ENCODE measurements around the gene ARHGAP29. TPM values are rescaled to one million over a fixed set of nuclear protein-coding genes. Genes with fewer than 3 reads are reported as not detected.

ARHGAP29 gene
- polyA plus RNA-seq, 3 donors = 0.69 to 0.98 (median 0.81) TPM

GRCh38 chr1:94209425-94209824, 28.0 kb downstream of the ARHGAP29 start:
- Mint-ChIP-seq H3K27me3 (ENCODE audit: low read depth in 3 of 3) (peaks cover 2 to 10% (median 5%) of the 10 kb centered on the region in 3 donors), H3K4me1 (no peaks in the 10 kb centered on the region), H3K9me3 (peaks cover 0 to 11% (median 2%) of the 10 kb centered on the region in 7 donors), H3K4me3 (no peak overlapping the region), H3K36me3 (no peaks in the 10 kb centered on the region), H3K27ac (no peak overlapping the region)
- H3K27me3 ChIP-seq (ENCODE audit: control insufficient read depth in 2 of 2, insufficient read depth in 2 of 2, low read length in 2 of 2) = peaks cover 0 to 6% of the 10 kb centered on the region in 2 donors
- H3K4me2 ChIP-seq (replicated peaks; ENCODE audit: extremely low read depth, low read length, poor library complexity, severe bottlenecking) = no peak overlapping the region
- H3K9me3 ChIP-seq (replicated peaks in 1 of 2; ENCODE audit: control insufficient read depth in 1 of 2, insufficient read depth in 1 of 2, low read length in 2 of 2) = peaks cover 2 to 7% of the 10 kb centered on the region in 2 donors
- H4K20me1 ChIP-seq (ENCODE audit: insufficient read depth, low read length) = no peaks in the 10 kb centered on the region
- intact Hi-C loops (cut with micrococcal nuclease) = no loop called here
- TF ChIP-seq, protein P1, sequence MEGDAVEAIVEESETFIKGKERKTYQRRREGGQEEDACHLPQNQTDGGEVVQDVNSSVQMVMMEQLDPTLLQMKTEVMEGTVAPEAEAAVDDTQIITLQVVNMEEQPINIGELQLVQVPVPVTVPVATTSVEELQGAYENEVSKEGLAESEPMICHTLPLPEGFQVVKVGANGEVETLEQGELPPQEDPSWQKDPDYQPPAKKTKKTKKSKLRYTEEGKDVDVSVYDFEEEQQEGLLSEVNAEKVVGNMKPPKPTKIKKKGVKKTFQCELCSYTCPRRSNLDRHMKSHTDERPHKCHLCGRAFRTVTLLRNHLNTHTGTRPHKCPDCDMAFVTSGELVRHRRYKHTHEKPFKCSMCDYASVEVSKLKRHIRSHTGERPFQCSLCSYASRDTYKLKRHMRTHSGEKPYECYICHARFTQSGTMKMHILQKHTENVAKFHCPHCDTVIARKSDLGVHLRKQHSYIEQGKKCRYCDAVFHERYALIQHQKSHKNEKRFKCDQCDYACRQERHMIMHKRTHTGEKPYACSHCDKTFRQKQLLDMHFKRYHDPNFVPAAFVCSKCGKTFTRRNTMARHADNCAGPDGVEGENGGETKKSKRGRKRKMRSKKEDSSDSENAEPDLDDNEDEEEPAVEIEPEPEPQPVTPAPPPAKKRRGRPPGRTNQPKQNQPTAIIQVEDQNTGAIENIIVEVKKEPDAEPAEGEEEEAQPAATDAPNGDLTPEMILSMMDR (IDR thresholded peaks at IDR 0.05) = no peak
- no peak for DNase-seq
- no peak overlapping the region for H3K9ac ChIP-seq (ENCODE audit: insufficient read depth, low read length, poor library complexity, severe bottlenecking)
- H3K4me1 ChIP-seq (ENCODE audit: control insufficient read depth in 1 of 2, insufficient read depth in 2 of 2, low read length in 2 of 2) = no peaks in the 10 kb centered on the region
- H2AFZ ChIP-seq (ENCODE audit: insufficient read depth, low read depth, low read length, poor library complexity, severe bottlenecking) = no peak overlapping the region
- no peak overlapping the region for H3K27ac ChIP-seq (ENCODE audit: low read depth in 1 of 2, low read length in 2 of 2)
- H3K79me2 ChIP-seq (ENCODE audit: insufficient read depth, low read length) = no peaks in the 10 kb centered on the region
- H3K36me3 ChIP-seq (replicated peaks in 1 of 2; ENCODE audit: control insufficient read depth in 1 of 2, insufficient read depth in 2 of 2, low read length in 2 of 2) = no peaks in the 10 kb centered on the region
- H3K4me3 ChIP-seq (replicated peaks in 1 of 3; ENCODE audit: low read depth in 2 of 3, low read length in 3 of 3) = no peak overlapping the region

DNA sequence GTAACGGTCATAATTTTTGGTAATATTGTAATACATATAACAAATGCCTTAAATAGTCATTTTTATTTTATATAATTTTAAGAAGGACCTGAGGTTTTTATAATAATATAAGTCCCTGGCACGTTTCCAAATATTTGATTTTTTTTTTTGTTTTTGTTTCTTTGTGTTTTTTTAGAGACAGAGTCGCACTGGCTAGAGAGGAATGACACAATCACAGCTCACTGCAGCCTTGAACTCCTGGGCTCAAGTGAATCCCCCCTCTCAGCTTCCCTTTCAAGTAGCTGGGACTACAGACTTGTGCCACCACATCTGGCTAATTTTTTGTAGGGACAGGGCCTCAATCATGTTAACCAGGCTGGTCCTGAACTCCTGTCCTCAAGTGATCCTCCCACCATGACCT, 29.7 kb downstream of the ARHGAP29 start:
- no peak overlapping the region for H3K27ac Mint-ChIP-seq
- Histone ChIP-seq H3K9me3 (replicated peaks in 1 of 2; ENCODE audit: control insufficient read depth in 1 of 2, insufficient read depth in 1 of 2, low read length in 2 of 2) (peaks cover 2 to 7% of the 10 kb centered on the region in 2 donors), H2AFZ (ENCODE audit: insufficient read depth, low read depth, low read length, poor library complexity, severe bottlenecking) (no peak overlapping the region), H3K27me3 (ENCODE audit: control insufficient read depth in 2 of 2, insufficient read depth in 2 of 2, low read length in 2 of 2) (peaks cover 0 to 4% of the 10 kb centered on the region in 2 donors), H3K4me2 (replicated peaks; ENCODE audit: extremely low read depth, low read length, poor library complexity, severe bottlenecking) (no peak overlapping the region), H3K4me3 (replicated peaks in 1 of 3; ENCODE audit: low read depth in 2 of 3, low read length in 3 of 3) (no peak overlapping the region), H3K27ac (ENCODE audit: low read depth in 1 of 2, low read length in 2 of 2) (no peak overlapping the region), H3K36me3 (replicated peaks in 1 of 2; ENCODE audit: control insufficient read depth in 1 of 2, insufficient read depth in 2 of 2, low read length in 2 of 2) (no peaks in the 10 kb centered on the region), H3K9ac (ENCODE audit: insufficient read depth, low read length, poor library complexity, severe bottlenecking) (no peak overlapping the region), H3K79me2 (ENCODE audit: insufficient read depth, low read length) (no peaks in the 10 kb centered on the region), H4K20me1 (ENCODE audit: insufficient read depth, low read length) (no peaks in the 10 kb centered on the region), H3K4me1 (ENCODE audit: control insufficient read depth in 1 of 2, insufficient read depth in 2 of 2, low read length in 2 of 2) (no peaks in the 10 kb centered on the region)
- no peak for DNase-seq
- peaks cover 0 to 11% (median 2%) of the 10 kb centered on the region in 7 donors for H3K9me3 Mint-ChIP-seq
- H3K4me3 Mint-ChIP-seq = no peak overlapping the region
- H3K27me3 Mint-ChIP-seq (ENCODE audit: low read depth in 3 of 3) = peaks cover 0 to 9% (median 8%) of the 10 kb centered on the region in 3 donors
- intact Hi-C loops (cut with micrococcal nuclease) = no loop called here
- no CpG with 5 or more reads among the region's 3 CpGs for WGBS (ENCODE audit: insufficient coverage)
- TF ChIP-seq, protein P1 (IDR thresholded peaks at IDR 0.05) = no peak
- no peaks in the 10 kb centered on the region for H3K36me3 Mint-ChIP-seq
- no peaks in the 10 kb centered on the region for H3K4me1 Mint-ChIP-seq

All from CD14-positive monocyte (primary cell).